Measurements from ENCODE around the gene KIAA0753.

Gene KIAA0753

GRCh38 chr17:6605142-6605541 is 35.4 kb downstream of the KIAA0753 start:
- Histone ChIP-seq H3K4me3 (ENCODE audit: low read length) (no peak overlapping the region), H3K9ac (ENCODE audit: low read length) (no peak overlapping the region), H3K27ac (ENCODE audit: low read length) (no peak overlapping the region), H3K36me3 (replicated peaks; ENCODE audit: insufficient read depth, low read length) (no peaks in the 10 kb centered on the region; the same call in 1 of the 2 replicates), H2AFZ (ENCODE audit: low read length) (no peak overlapping the region), H4K20me1 (ENCODE audit: insufficient read depth, low read length) (no peaks in the 10 kb centered on the region), H3K9me3 (replicated peaks; ENCODE audit: insufficient read depth, low read length) (no peaks in the 10 kb centered on the region), H3K79me2 (ENCODE audit: low read length) (no peaks in the 10 kb centered on the region), H3K9me2 (replicated peaks; ENCODE audit: insufficient read depth, low read length) (no peaks in the 10 kb centered on the region), H3K4me1 (ENCODE audit: low read length) (no peaks in the 10 kb centered on the region), H3K4me2 (ENCODE audit: low read depth, low read length) (no peak overlapping the region), H3K27me3 (replicated peaks; ENCODE audit: insufficient read depth, low read length) (no peaks in the 10 kb centered on the region), H3F3A (ENCODE audit: insufficient read depth, low read length) (no peaks in the 10 kb centered on the region)
- TF ChIP-seq CTCF (IDR thresholded peaks at IDR 0.05; ENCODE audit: low read length) (no peak), EZH2phosphoT487 (IDR thresholded peaks at IDR 0.05; ENCODE audit: low read length) (no peak), EZH2 (optimal IDR thresholded peaks at IDR 0.05; ENCODE audit: low read depth, low read length) (no peak)
- DNase-seq = no peak

GRCh38 chr17:6603744-6604325 is 36.7 kb downstream of the KIAA0753 start:
- H3K4me1 ChIP-seq (ENCODE audit: low read length) = no peaks in the 10 kb centered on the region
- H3K36me3 ChIP-seq (replicated peaks; ENCODE audit: insufficient read depth, low read length) = no peaks in the 10 kb centered on the region
- H3K9ac ChIP-seq (ENCODE audit: low read length) = no peak overlapping the region
- no peaks in the 10 kb centered on the region for H3K9me2 ChIP-seq (replicated peaks; ENCODE audit: insufficient read depth, low read length)
- H4K20me1 ChIP-seq (ENCODE audit: insufficient read depth, low read length) = no peaks in the 10 kb centered on the region
- H2AFZ ChIP-seq (ENCODE audit: low read length) = no peak overlapping the region
- H3F3A ChIP-seq (ENCODE audit: insufficient read depth, low read length) = no peaks in the 10 kb centered on the region
- no peak overlapping the region for H3K4me3 ChIP-seq (ENCODE audit: low read length)
- DNase-seq = no peak
- no peaks in the 10 kb centered on the region for H3K79me2 ChIP-seq (ENCODE audit: low read length)
- TF ChIP-seq EZH2phosphoT487 (IDR thresholded peaks at IDR 0.05; ENCODE audit: low read length) = no peak
- no peak for TF ChIP-seq CTCF (IDR thresholded peaks at IDR 0.05; ENCODE audit: low read length)
- TF ChIP-seq EZH2 (optimal IDR thresholded peaks at IDR 0.05; ENCODE audit: low read depth, low read length) = no peak
- H3K27ac ChIP-seq (ENCODE audit: low read length) = no peak overlapping the region
- H3K9me3 ChIP-seq (replicated peaks; ENCODE audit: insufficient read depth, low read length) = no peaks in the 10 kb centered on the region
- H3K27me3 ChIP-seq (replicated peaks; ENCODE audit: insufficient read depth, low read length) = no peaks in the 10 kb centered on the region
- no peak overlapping the region for H3K4me2 ChIP-seq (ENCODE audit: low read depth, low read length)

- H3K9me2 ChIP-seq (replicated peaks; ENCODE audit: insufficient read depth, low read length) = no peaks in the 10 kb centered on the region
- no peaks in the 10 kb centered on the region for H3K4me1 ChIP-seq (ENCODE audit: low read length)
- H3F3A ChIP-seq (ENCODE audit: insufficient read depth, low read length) = no peaks in the 10 kb centered on the region
- no peaks in the 10 kb centered on the region for H3K27me3 ChIP-seq (replicated peaks; ENCODE audit: insufficient read depth, low read length)
- H3K4me2 ChIP-seq (ENCODE audit: low read depth, low read length) = no peak overlapping the region
- TF ChIP-seq EZH2 (optimal IDR thresholded peaks at IDR 0.05; ENCODE audit: low read depth, low read length) = no peak
- TF ChIP-seq EZH2phosphoT487 (IDR thresholded peaks at IDR 0.05; ENCODE audit: low read length) = no peak
- no peak for TF ChIP-seq CTCF (IDR thresholded peaks at IDR 0.05; ENCODE audit: low read length)
- no peak overlapping the region for H3K9ac ChIP-seq (ENCODE audit: low read length)
- H2AFZ ChIP-seq (ENCODE audit: low read length) = no peak overlapping the region
- no peak overlapping the region for H3K4me3 ChIP-seq (ENCODE audit: low read length)
- H3K79me2 ChIP-seq (ENCODE audit: low read length) = no peaks in the 10 kb centered on the region
- DNase-seq = no peak
- H3K27ac ChIP-seq (ENCODE audit: low read length) = no peak overlapping the region
- H4K20me1 ChIP-seq (ENCODE audit: insufficient read depth, low read length) = no peaks in the 10 kb centered on the region
- no peaks in the 10 kb centered on the region for H3K36me3 ChIP-seq (replicated peaks; ENCODE audit: insufficient read depth, low read length)
- no peaks in the 10 kb centered on the region for H3K9me3 ChIP-seq (replicated peaks; ENCODE audit: insufficient read depth, low read length)
Measured at GRCh38 chr17:6602141-6602540, 38.4 kb downstream of the KIAA0753 start.

Data from MM.1S (cell line).